SK-N-MC (cell line): ENCODE results near the gene YDJC.
"Not testable (repeated sequence)": the region's sequence is repeated elsewhere in the genome, so short reads cannot be mapped to it uniquely, and the experiment has no call there.

ENCODE experiments used
- DNase-seq: peaks from one replicate; pipeline ENCODE4 v3.0.0-alpha.2; 2011; ENCODE audit warnings: low read depth, low spot score
- H3K27ac ChIP-seq: fragments of 200-600 bp; sonication (generic); 2 replicates; pipeline ENCODE4 v1.5.1; 2016; ENCODE audit warnings: mixed run types
- H3K36me3 ChIP-seq: fragments of 200-600 bp; sonication (generic); 2 replicates; pipeline ENCODE4 v1.6.1; 2017; ENCODE audit warnings: antibody characterized with exemption, low read length, mixed read lengths; ENCODE audit not compliant: insufficient read depth
- H3K4me3 ChIP-seq: fragments of 200-600 bp; sonication (generic); 2 replicates; pipeline ENCODE4 v1.5.1; 2016
- H3K9ac ChIP-seq: fragments of 200-600 bp; sonication (generic); 2 replicates; pipeline ENCODE4 v1.8.0; 2017; ENCODE audit warnings: mixed run types, mixed read lengths; ENCODE audit not compliant: insufficient read length
- H3K9me3 ChIP-seq: fragments of 200-600 bp; sonication (generic); 2 replicates; pipeline ENCODE4 v1.6.1; 2017; ENCODE audit warnings: low read depth, mild to moderate bottlenecking, antibody characterized with exemption, low read length, moderate library complexity, mixed read lengths
- EZH2 ChIP-seq: fragments of 200-600 bp; sonication (generic); IDR thresholded peaks from one replicate; pipeline ENCODE4 v1.6.1; 2017; ENCODE audit warnings: antibody characterized with exemption
- FOXP2 ChIP-seq: optimal IDR thresholded peaks from 2 replicates; pipeline ENCODE3; 2011; ENCODE audit warnings: mild to moderate bottlenecking, moderate library complexity; ENCODE audit not compliant: insufficient read depth; ENCODE audit errors: extremely low read length, control extremely low read depth
- POLR2AphosphoS5 ChIP-seq: IDR thresholded peaks from 2 replicates; pipeline ENCODE4 v1.6.1; 2012; ENCODE audit warnings: mild to moderate bottlenecking, low read depth, low read length, borderline replicate concordance

YDJC gene

GRCh38 chr22:21643533-21644357 lies 13.9 kb upstream of the YDJC start:
- TF ChIP-seq POLR2AphosphoS5 (no peak), EZH2 (no peak), FOXP2 (no peak)
- H3K4me3 ChIP-seq = peak overlapping the region; percentile 83
- H3K36me3 ChIP-seq = no peaks in the 10 kb centered on the region
- H3K9me3 ChIP-seq = no peaks in the 10 kb centered on the region
- H3K27ac ChIP-seq = no peak overlapping the region
- no peak overlapping the region for H3K9ac ChIP-seq
- no peak for DNase-seq

GRCh38 chr22:21642584-21643448 lies 13.0 kb upstream of the YDJC start:
- no peaks in the 10 kb centered on the region for H3K36me3 ChIP-seq
- DNase-seq = no peak
- H3K4me3 ChIP-seq = peak overlapping the region; percentile 83
- no peak overlapping the region for H3K27ac ChIP-seq
- H3K9ac ChIP-seq = peak overlapping the region; percentile 48
- no peak for TF ChIP-seq EZH2
- TF ChIP-seq FOXP2 = no peak
- TF ChIP-seq POLR2AphosphoS5 = no peak
- H3K9me3 ChIP-seq = no peaks in the 10 kb centered on the region

GRCh38 chr22:21641789-21642583 lies 12.2 kb upstream of the YDJC start, which contains the start of gene SDF2L1:
TSS of gene SDF2L1 (plus strand) at chr22:21642302. CDS start at chr22:21642337, 35 bp downstream.
- no peak; the same call in 1 of the 2 replicates for TF ChIP-seq POLR2AphosphoS5
- no peak for TF ChIP-seq FOXP2
- TF ChIP-seq EZH2 = no peak
- DNase-seq = peak; percentile 81
- H3K27ac ChIP-seq = no peak within 1 kb of the TSS

GRCh38 chr22:21641417-21641788 lies 11.6 kb upstream of the YDJC start:
- DNase-seq = no peak
- H3K9me3 ChIP-seq = no peaks in the 10 kb centered on the region
- H3K27ac ChIP-seq = no peak overlapping the region
- H3K36me3 ChIP-seq = no peaks in the 10 kb centered on the region
- peak overlapping the region; percentile 83 for H3K4me3 ChIP-seq
- H3K9ac ChIP-seq = peak overlapping the region; percentile 41
- TF ChIP-seq FOXP2 (no peak), POLR2AphosphoS5 (no peak), EZH2 (no peak)

More at GRCh38 chr22:21641789-21642583, 12.2 kb upstream of the YDJC start, which contains the start of gene SDF2L1:
- no peaks in the 10 kb centered on the region for H3K9me3 ChIP-seq
- no peaks in the 10 kb centered on the region for H3K36me3 ChIP-seq
- peak within 1 kb of the TSS; percentile 48 for H3K9ac ChIP-seq
- peak within 1 kb of the TSS; percentile 83 for H3K4me3 ChIP-seq

GRCh38 chr22:21640810-21641209 lies 11.0 kb upstream of the YDJC start:
- no peak overlapping the region for H3K27ac ChIP-seq
- H3K9ac ChIP-seq = no peak overlapping the region
- no peak for TF ChIP-seq EZH2
- TF ChIP-seq FOXP2 = no peak
- TF ChIP-seq POLR2AphosphoS5 = no peak
- no peaks in the 10 kb centered on the region for H3K9me3 ChIP-seq
- H3K4me3 ChIP-seq = no peak overlapping the region
- no peak for DNase-seq
- H3K36me3 ChIP-seq = no peaks in the 10 kb centered on the region

- Histone ChIP-seq H3K4me3 (no peak overlapping the region), H3K9ac (no peak overlapping the region), H3K36me3 (no peaks in the 10 kb centered on the region), H3K27ac (no peak overlapping the region), H3K9me3 (no peaks in the 10 kb centered on the region)
- no peak for DNase-seq
- TF ChIP-seq POLR2AphosphoS5 = no peak
Measured at GRCh38 chr22:21639359-21639758, 9.5 kb upstream of the YDJC start.

- H3K27ac ChIP-seq, H3K36me3 ChIP-seq, H3K4me3 ChIP-seq, DNase-seq, H3K9ac ChIP-seq, H3K9me3 ChIP-seq: not testable (repeated sequence)
Measured at GRCh38 chr22:21637450-21637849, 7.6 kb upstream of the YDJC start.
